Progenitor cell of endocrine pancreas (in vitro differentiated cells): ENCODE measurements around the gene ARHGAP26. TPM values are rescaled to one million over a fixed set of nuclear protein-coding genes. Genes with fewer than 3 reads are reported as not detected.

Experiments
- DNase-seq: peaks from one replicate; pipeline ENCODE4 v3.0.0; 2021; ENCODE audit warnings: low spot score; ENCODE audit not compliant: unreplicated experiment
- H3K27ac Mint-ChIP-seq: 2 replicates; pipeline ENCODE4 v1.8.0; 2021; ENCODE audit warnings: mild to moderate bottlenecking, moderate library complexity, mixed read lengths
- H3K27me3 Mint-ChIP-seq: 2 replicates; pipeline ENCODE4 v1.8.0; 2021; ENCODE audit warnings: mixed read lengths
- H3K36me3 Mint-ChIP-seq: 2 replicates; pipeline ENCODE4 v1.8.0; 2022; ENCODE audit warnings: mixed read lengths; ENCODE audit not compliant: insufficient read depth
- H3K4me1 Mint-ChIP-seq: 2 replicates; pipeline ENCODE4 v1.8.0; 2021; ENCODE audit warnings: low read depth, mixed read lengths
- H3K4me3 Mint-ChIP-seq: 2 replicates; pipeline ENCODE4 v1.8.0; 2021; ENCODE audit warnings: low read depth, mild to moderate bottlenecking, moderate library complexity, mixed read lengths
- H3K9me3 Mint-ChIP-seq: 2 replicates; pipeline ENCODE4 v1.8.0; 2021; ENCODE audit warnings: low read depth, mixed read lengths
- total RNA-seq: library from RNA; stranded (reverse); gene quantifications from 2 replicates; pipeline ENCODE4 v1.2.1, GENCODE V29; 2021
- TF ChIP-seq, protein P1 (sequence below): fragments of 200-600 bp; sonication (generic); IDR thresholded peaks from one replicate; pipeline ENCODE4 v1.5.0; 2021; ENCODE audit warnings: antibody characterized with exemption, mild to moderate bottlenecking; ENCODE audit not compliant: unreplicated experiment

The ARHGAP26 gene
- total RNA-seq, 1 donor from 2014 or later: 21.3 TPM

DNA sequence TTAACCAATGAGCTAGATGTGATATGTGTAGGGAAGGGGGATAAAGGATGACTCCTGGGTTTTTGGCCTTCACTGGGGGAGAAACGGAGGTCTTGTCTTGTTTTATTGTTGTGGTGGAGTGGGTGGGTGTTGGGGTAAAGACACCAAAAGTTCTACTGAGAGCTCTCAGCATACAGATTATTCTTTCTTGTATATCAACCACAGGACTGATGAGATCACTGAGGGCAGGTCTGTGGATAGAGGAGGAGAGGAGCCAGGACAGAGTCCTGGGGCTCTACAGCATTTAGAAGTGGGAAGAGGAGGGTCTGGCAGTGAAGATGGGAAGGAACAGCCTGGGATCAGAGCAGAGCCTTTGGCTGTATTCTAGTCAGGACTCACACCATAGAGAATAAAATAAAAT is 310.8 kb downstream of the ARHGAP26 start:
- H3K4me3 Mint-ChIP-seq: no peak overlapping the region
- H3K36me3 Mint-ChIP-seq: no peaks in the 10 kb centered on the region
- TF ChIP-seq, protein P1, sequence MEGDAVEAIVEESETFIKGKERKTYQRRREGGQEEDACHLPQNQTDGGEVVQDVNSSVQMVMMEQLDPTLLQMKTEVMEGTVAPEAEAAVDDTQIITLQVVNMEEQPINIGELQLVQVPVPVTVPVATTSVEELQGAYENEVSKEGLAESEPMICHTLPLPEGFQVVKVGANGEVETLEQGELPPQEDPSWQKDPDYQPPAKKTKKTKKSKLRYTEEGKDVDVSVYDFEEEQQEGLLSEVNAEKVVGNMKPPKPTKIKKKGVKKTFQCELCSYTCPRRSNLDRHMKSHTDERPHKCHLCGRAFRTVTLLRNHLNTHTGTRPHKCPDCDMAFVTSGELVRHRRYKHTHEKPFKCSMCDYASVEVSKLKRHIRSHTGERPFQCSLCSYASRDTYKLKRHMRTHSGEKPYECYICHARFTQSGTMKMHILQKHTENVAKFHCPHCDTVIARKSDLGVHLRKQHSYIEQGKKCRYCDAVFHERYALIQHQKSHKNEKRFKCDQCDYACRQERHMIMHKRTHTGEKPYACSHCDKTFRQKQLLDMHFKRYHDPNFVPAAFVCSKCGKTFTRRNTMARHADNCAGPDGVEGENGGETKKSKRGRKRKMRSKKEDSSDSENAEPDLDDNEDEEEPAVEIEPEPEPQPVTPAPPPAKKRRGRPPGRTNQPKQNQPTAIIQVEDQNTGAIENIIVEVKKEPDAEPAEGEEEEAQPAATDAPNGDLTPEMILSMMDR: no peak
- no peak overlapping the region for H3K27ac Mint-ChIP-seq
- no peaks in the 10 kb centered on the region for H3K9me3 Mint-ChIP-seq
- H3K27me3 Mint-ChIP-seq: no peaks in the 10 kb centered on the region
- no peak for DNase-seq
- peaks cover 16% of the 10 kb centered on the region for H3K4me1 Mint-ChIP-seq

DNA sequence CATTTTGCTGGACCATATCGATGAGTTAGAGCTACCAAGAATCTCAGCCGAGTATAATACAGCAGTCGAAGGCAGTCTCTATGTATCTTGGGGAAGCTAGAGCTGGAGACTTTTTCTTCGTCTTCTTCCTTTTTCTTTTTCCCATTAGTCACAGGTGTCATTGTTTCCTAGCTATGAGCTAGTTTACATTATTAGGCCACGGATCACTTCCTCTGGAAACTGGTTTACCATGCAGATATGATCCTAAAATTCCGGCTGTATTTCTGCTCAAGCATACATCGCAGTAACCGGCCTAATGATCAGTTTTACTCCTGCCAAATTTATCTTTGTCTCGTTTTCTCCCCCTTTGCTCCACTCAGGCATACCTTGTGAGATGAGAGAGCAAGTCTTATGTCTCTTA is 312.8 kb downstream of the ARHGAP26 start:
- no peak for DNase-seq
- TF ChIP-seq, protein P1: no peak
- H3K27ac Mint-ChIP-seq: no peak overlapping the region
- no peaks in the 10 kb centered on the region for H3K36me3 Mint-ChIP-seq
- no peak overlapping the region for H3K4me3 Mint-ChIP-seq
- no peaks in the 10 kb centered on the region for H3K27me3 Mint-ChIP-seq
- peaks cover 17% of the 10 kb centered on the region for H3K4me1 Mint-ChIP-seq
- H3K9me3 Mint-ChIP-seq: no peaks in the 10 kb centered on the region

DNA sequence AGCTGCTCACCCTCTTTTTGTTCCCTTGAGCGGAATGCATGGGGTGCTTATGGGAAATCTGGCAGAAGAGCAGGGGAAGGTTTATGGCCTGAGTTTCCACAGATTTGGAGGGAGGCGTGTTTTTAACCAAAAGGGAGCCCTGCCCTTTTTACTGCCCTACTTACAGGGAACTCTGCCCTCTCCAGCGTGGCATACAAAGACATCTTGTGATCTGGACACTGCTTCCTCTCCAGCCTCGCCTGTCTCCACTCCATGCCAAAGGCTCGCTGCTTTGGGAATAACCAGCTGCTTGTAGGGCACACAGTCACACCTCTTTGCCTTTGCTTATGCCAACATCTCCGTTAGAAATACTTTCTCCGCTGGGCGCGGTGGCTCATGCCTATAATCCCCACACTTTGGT is 314.2 kb downstream of the ARHGAP26 start:
- Mint-ChIP-seq H3K4me1 (peaks cover 3% of the 10 kb centered on the region), H3K9me3 (peaks cover 4% of the 10 kb centered on the region), H3K27ac (no peak overlapping the region), H3K4me3 (no peak overlapping the region), H3K36me3 (peaks cover 3% of the 10 kb centered on the region), H3K27me3 (no peaks in the 10 kb centered on the region)
- DNase-seq: no peak
- TF ChIP-seq, protein P1: no peak

DNA sequence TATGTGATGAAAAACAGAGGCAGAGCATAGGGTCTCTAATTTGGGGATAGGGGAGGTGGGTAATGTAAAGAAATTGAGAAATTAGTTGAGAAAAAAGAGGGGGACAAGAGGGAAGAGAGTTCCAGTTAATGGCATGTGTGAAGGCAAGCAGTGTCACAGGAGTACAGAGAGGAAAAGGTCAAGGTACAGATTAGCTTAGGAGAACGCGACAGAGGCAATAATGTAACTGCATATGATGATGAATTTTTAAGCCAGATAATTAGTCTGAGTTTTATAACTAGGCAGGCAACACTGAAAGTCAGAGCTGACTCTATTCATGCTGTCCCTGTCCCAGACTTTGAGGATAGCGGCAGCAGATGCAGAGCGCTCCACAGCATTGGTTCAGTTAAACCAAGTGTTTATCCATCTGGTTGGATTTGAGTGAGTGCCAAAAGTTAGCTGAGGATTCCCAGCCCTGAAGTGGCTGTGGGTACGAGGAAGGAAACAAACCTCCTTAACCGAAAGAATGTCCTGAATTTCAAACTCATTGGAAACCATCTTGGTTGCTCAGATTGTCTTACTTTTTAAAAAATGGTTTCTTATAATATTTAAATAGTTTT is 315.2 kb downstream of the ARHGAP26 start:
- Mint-ChIP-seq H3K36me3 (peaks cover 3% of the 10 kb centered on the region), H3K27ac (no peak overlapping the region), H3K9me3 (peaks cover 4% of the 10 kb centered on the region), H3K4me3 (no peak overlapping the region), H3K4me1 (peaks cover 2% of the 10 kb centered on the region), H3K27me3 (no peaks in the 10 kb centered on the region)
- no peak for DNase-seq
- TF ChIP-seq, protein P1: no peak

DNA sequence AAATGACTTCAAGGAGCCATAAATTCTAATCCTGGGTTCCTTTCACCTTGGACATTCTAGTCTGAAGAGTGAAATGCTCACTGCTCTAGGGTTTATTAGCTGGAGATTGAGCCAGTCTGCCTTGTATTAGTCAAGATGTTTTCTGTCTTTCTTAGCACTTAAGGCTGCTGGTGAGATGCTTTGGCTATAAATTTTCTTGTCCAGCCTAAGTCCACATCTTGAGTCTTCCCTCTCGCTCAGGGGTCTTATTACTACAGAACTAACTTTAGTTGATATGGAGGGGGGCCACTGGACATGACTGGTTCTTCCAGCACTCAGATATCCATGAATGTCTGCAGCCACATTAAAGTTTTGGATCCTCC is 316.4 kb downstream of the ARHGAP26 start:
- DNase-seq: no peak
- TF ChIP-seq, protein P1: no peak
- Mint-ChIP-seq H3K9me3 (peaks cover 4% of the 10 kb centered on the region), H3K36me3 (peaks cover 3% of the 10 kb centered on the region), H3K4me1 (peaks cover 2% of the 10 kb centered on the region), H3K4me3 (no peak overlapping the region), H3K27me3 (peaks cover 5% of the 10 kb centered on the region), H3K27ac (no peak overlapping the region)
